NCI-H2107 treated with DMSO at 0.1 percent for 48 hours (cell line): ENCODE data around the gene CLNK.
"Not testable (repeated sequence)": the region's sequence is repeated elsewhere in the genome, so short reads cannot be mapped to it uniquely, and the experiment has no call there.

Source experiments
- DNase-seq: peaks from one replicate; lab custom pipeline; 2025; ENCODE audit not compliant: unreplicated experiment; lab: John Stamatoyannopoulos, UW

Gene CLNK

GRCh38 chr4:10614926-10615325, 69.6 kb downstream of the CLNK start:
- DNase-seq: not testable (repeated sequence)

- DNase-seq: no peak
Observed at GRCh38 chr4:10613926-10614478, 70.6 kb downstream of the CLNK start.

GRCh38 chr4:10612476-10612875, 72.1 kb downstream of the CLNK start:
- DNase-seq: no peak

GRCh38 chr4:10611673-10612072, 72.9 kb downstream of the CLNK start:
- no peak for DNase-seq

- no peak for DNase-seq
Observed at GRCh38 chr4:10608501-10609219, 75.9 kb downstream of the CLNK start.

GRCh38 chr4:10607206-10607605, 77.4 kb downstream of the CLNK start:
- no peak for DNase-seq

- no peak for DNase-seq
Observed at GRCh38 chr4:10606483-10607155, 77.9 kb downstream of the CLNK start.

- no peak for DNase-seq
Observed at GRCh38 chr4:10605746-10606482, 78.7 kb downstream of the CLNK start.

GRCh38 chr4:10605031-10605430, 79.5 kb downstream of the CLNK start:
- no peak for DNase-seq

GRCh38 chr4:10599574-10599973, 85.0 kb downstream of the CLNK start:
- DNase-seq: no peak

GRCh38 chr4:10598829-10599228, 85.7 kb downstream of the CLNK start:
- no peak for DNase-seq

- DNase-seq: no peak
Observed at GRCh38 chr4:10596586-10597290, 87.8 kb downstream of the CLNK start.

- DNase-seq: no peak
Observed at GRCh38 chr4:10593130-10593529, 91.4 kb downstream of the CLNK start.

GRCh38 chr4:10590896-10591295, 93.7 kb downstream of the CLNK start:
- DNase-seq: no peak

GRCh38 chr4:10589799-10590198, 94.8 kb downstream of the CLNK start:
- no peak for DNase-seq

GRCh38 chr4:10589321-10589720, 95.2 kb downstream of the CLNK start:
- no peak for DNase-seq

GRCh38 chr4:10587697-10588096, 96.9 kb downstream of the CLNK start:
- DNase-seq: no peak

- DNase-seq: no peak
Observed at GRCh38 chr4:10587296-10587695, 97.3 kb downstream of the CLNK start.

- no peak for DNase-seq
Observed at GRCh38 chr4:10584042-10584441, 100.5 kb downstream of the CLNK start.

- DNase-seq: no peak
Observed at GRCh38 chr4:10582951-10583350, 101.6 kb downstream of the CLNK start.

GRCh38 chr4:10582059-10582686, 102.4 kb downstream of the CLNK start:
- peak; percentile 3 for DNase-seq
